ENCODE measurements around the gene AUTS2. TPM values are rescaled to one million over a fixed set of nuclear protein-coding genes. Genes with fewer than 3 reads are reported as not detected.

Gene AUTS2
- total RNA-seq, 1 experiment from 2014 or later, result 2.5 TPM

DNA sequence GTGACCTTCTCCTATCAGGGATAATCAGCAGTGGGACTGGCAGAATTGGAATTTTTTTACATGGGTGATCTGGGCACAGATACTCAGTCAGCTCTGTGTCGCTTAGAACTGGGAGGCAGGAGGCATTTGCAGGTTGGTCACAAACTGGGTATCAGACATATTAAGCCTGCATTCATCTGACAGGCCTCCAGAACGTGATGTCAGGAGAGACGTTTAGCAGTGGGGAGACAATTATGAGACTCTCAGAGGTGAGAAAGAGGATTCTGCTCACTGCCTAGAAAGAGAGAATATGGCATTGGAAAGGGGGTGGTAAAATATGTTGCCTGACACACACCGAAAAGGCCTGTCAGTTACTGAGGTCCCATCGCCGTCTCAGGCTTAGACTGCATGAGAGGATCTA is 816.1 kb downstream of the AUTS2 start:
- no peak overlapping the region for H3K4me3 ChIP-seq (ENCODE audit: low read depth in 2 of 2, low read length in 2 of 2)
- no TSS peak for BruUV-seq (replicated peaks)
- no peaks in the 10 kb centered on the region for H3K27me3 ChIP-seq (ENCODE audit: control insufficient read depth, insufficient read depth, low read length)
- no peaks in the 10 kb centered on the region for H3K9me3 ChIP-seq (ENCODE audit: control insufficient read depth, insufficient read depth, low read depth, low read length)
- CTCF ChIA-PET, result no interaction called here
- no peak overlapping the region for H3K27ac ChIP-seq (ENCODE audit: low read length)
- no peak for TF ChIP-seq POLR2AphosphoS5 (IDR thresholded peaks at IDR 0.05; ENCODE audit: low read depth, low read length)
- no peak for TF ChIP-seq SIN3A (IDR thresholded peaks at IDR 0.05; ENCODE audit: borderline replicate concordance, insufficient read depth, low read depth, low read length)
- TF ChIP-seq TCF7L2 (IDR thresholded peaks at IDR 0.05; ENCODE audit: low read depth, low read length), result no peak
- ATAC-seq (no peak), DNase-seq (ENCODE audit: low read depth, low spot score) (no peak)
- POLR2A ChIA-PET, result no interaction called here
- intact Hi-C loops (cut with micrococcal nuclease; ENCODE audit: unreplicated experiment), result no loop called here
- no peaks in the 10 kb centered on the region for H3K36me3 ChIP-seq (ENCODE audit: control insufficient read depth, insufficient read depth, low read length)
- H3K4me1 ChIP-seq (ENCODE audit: control insufficient read depth, insufficient read depth, low read length), result no peaks in the 10 kb centered on the region
- in situ Hi-C loops (cut with HindIII; ENCODE audit: low pct_unique_long_range_greater_than_20kb, low sequenced_read_pairs), result no loop called here

DNA sequence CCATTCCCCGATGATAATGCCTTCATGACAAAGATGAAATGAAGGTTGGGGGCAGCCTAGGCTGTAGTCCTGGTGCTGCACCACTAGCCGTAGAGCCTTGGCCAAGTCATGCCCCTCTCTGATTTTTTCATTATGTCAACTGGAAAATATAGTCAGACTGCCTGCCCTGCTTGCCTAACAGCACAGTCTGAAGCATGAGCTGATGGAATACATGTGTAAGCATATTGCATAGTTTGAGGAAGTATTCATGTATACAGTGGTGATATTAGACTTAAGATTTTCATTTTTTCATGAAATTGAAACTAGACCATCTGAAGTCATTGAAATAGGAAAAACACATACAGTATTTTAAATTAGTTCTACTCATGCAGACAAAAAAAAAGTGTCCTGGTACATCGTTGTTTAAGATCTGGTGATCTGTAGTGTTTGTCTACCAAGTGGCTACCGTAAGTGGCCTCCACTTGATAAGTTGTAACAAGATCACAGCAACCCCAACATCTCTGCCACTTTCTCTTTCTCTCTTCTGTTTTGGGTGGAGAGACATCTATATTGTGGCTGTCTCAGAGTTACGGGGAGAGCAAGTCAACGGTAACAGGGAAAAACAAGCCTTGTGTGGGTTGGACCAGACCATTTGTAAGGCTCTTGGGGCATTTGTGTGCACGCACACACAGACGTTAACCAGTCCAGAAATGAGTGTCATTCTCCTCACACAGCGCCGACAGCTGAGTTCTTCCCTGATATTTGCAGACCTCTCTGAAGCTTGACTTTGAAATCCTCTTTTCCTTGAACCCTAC is 817.1 kb downstream of the AUTS2 start:
- CTCF ChIA-PET, result no interaction called here
- H3K36me3 ChIP-seq (ENCODE audit: control insufficient read depth, insufficient read depth, low read length), result no peaks in the 10 kb centered on the region
- DNase-seq (ENCODE audit: low read depth, low spot score) (no peak), ATAC-seq (no peak)
- no peaks in the 10 kb centered on the region for H3K9me3 ChIP-seq (ENCODE audit: control insufficient read depth, insufficient read depth, low read depth, low read length)
- in situ Hi-C loops (cut with HindIII; ENCODE audit: low pct_unique_long_range_greater_than_20kb, low sequenced_read_pairs), result no loop called here
- no peak for TF ChIP-seq CTCF (IDR thresholded peaks at IDR 0.05)
- no peak for TF ChIP-seq TCF7L2 (IDR thresholded peaks at IDR 0.05; ENCODE audit: low read depth, low read length)
- no peak for TF ChIP-seq SIN3A (IDR thresholded peaks at IDR 0.05; ENCODE audit: borderline replicate concordance, insufficient read depth, low read depth, low read length)
- TF ChIP-seq REST (IDR thresholded peaks at IDR 0.05; ENCODE audit: insufficient read depth in 1 of 2, low read depth in 2 of 2, low read length in 1 of 2), result no peak
- no peak for TF ChIP-seq POLR2AphosphoS5 (IDR thresholded peaks at IDR 0.05; ENCODE audit: low read depth, low read length)
- no peaks in the 10 kb centered on the region for H3K27me3 ChIP-seq (ENCODE audit: control insufficient read depth, insufficient read depth, low read length)
- H3K4me3 ChIP-seq (ENCODE audit: low read depth in 2 of 2, low read length in 2 of 2), result no peak overlapping the region
- POLR2A ChIA-PET, result interaction anchor here (0.6 kb wide), 1 partner anchor 104 kb away, joined by 4 read pairs; no protein-coding TSS in a partner anchor
- no TSS peak for BruUV-seq (replicated peaks)
- H3K4me1 ChIP-seq (ENCODE audit: control insufficient read depth, insufficient read depth, low read length), result no peaks in the 10 kb centered on the region
- intact Hi-C loops (cut with micrococcal nuclease; ENCODE audit: unreplicated experiment), result no loop called here
- no peak overlapping the region for H3K27ac ChIP-seq (ENCODE audit: low read length)

DNA sequence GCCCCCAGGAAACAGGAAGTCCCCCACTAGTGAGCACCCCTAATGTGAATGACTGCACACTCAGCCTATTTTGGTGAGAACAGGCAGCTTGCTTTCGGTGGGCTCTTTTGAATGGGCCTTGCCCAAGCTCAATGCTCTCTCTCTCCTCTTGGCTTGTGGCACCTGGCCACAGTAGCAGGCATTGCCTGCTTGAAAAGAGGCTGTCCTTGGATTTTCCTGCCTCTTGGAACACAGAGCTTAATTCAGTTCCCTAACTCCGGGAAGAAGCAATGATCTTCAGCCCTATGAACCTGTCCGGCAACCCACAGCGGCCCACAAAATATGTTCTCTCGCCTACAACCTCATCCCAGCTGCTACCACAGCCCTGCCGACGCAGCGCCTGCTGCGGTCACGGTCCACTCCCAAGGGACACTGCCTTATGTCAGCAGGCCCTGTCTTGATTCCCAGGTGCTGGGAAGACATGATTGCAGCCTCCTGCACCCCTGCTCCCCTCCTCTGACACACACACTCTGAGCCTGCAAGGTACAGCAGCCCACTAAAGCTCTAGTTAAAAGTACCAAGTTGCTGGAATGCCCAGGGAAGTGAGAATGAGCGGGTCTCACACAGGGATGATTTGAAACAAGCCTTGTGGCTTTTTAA is 818.2 kb downstream of the AUTS2 start:
- TF ChIP-seq POLR2AphosphoS5 (IDR thresholded peaks at IDR 0.05; ENCODE audit: low read depth, low read length) (no peak), REST (IDR thresholded peaks at IDR 0.05; ENCODE audit: insufficient read depth in 1 of 2, low read depth in 2 of 2, low read length in 1 of 2) (no peak), SIN3A (IDR thresholded peaks at IDR 0.05; ENCODE audit: borderline replicate concordance, insufficient read depth, low read depth, low read length) (no peak), TCF7L2 (IDR thresholded peaks at IDR 0.05; ENCODE audit: low read depth, low read length) (no peak), CTCF (IDR thresholded peaks at IDR 0.05) (no peak)
- Histone ChIP-seq H3K9me3 (ENCODE audit: control insufficient read depth, insufficient read depth, low read depth, low read length) (no peaks in the 10 kb centered on the region), H3K4me1 (ENCODE audit: control insufficient read depth, insufficient read depth, low read length) (no peaks in the 10 kb centered on the region), H3K4me3 (ENCODE audit: low read depth in 2 of 2, low read length in 2 of 2) (no peak overlapping the region), H3K27me3 (ENCODE audit: control insufficient read depth, insufficient read depth, low read length) (no peaks in the 10 kb centered on the region), H3K36me3 (ENCODE audit: control insufficient read depth, insufficient read depth, low read length) (no peaks in the 10 kb centered on the region), H3K27ac (ENCODE audit: low read length) (no peak overlapping the region)
- ChIA-PET POLR2A (no interaction called here), CTCF (no interaction called here)
- no peak for ATAC-seq
- BruUV-seq (replicated peaks), result no TSS peak
- in situ Hi-C loops (cut with HindIII; ENCODE audit: low pct_unique_long_range_greater_than_20kb, low sequenced_read_pairs), result no loop called here
- intact Hi-C loops (cut with micrococcal nuclease; ENCODE audit: unreplicated experiment), result no loop called here
- no peak for DNase-seq (ENCODE audit: low read depth, low spot score)

Measured in Panc1 (cell line).